Lung (tissue), 12 donors: ENCODE data around the gene FHAD1. TPM values are rescaled to one million over a fixed set of nuclear protein-coding genes. Genes with fewer than 3 reads are reported as not detected.

ENCODE experiments used
- ATAC-seq: fragments of 200-7000 bp; cut with Tn5 transposase; one replicate; pipeline ENCODE4 v1.9.1; 2020; ENCODE audit warnings: moderate number of reproducible peaks; ENCODE audit not compliant: insufficient read depth, low FRiP score
- DNase-seq, 3 donors: peaks; one replicate each; pipeline ENCODE4 v3.0.0-alpha.2; 2013 to 2017
- H3K27ac ChIP-seq, 2 donors: one replicate each; pipeline ENCODE4 v1.5.1; 2013; ENCODE audit warnings: mild to moderate bottlenecking in 2 of 2, moderate library complexity in 2 of 2, control low read depth in 1 of 2, inconsistent platforms in 1 of 2, low read depth in 1 of 2, low read length in 1 of 2
- H3K27me3 ChIP-seq, 3 donors: one replicate each; pipeline ENCODE4 v1.5.1; 2013; ENCODE audit warnings: low read length in 2 of 3; ENCODE audit not compliant: control insufficient read depth in 3 of 3, insufficient read depth in 3 of 3
- H3K36me3 ChIP-seq, 4 donors: one replicate each; pipeline ENCODE4 v1.5.1; 2013; ENCODE audit warnings: low read length in 4 of 4, mild to moderate bottlenecking in 1 of 4, moderate library complexity in 1 of 4; ENCODE audit not compliant: control insufficient read depth in 4 of 4, insufficient read depth in 4 of 4
- H3K4me1 ChIP-seq, 5 donors: one replicate each; pipeline ENCODE4 v1.5.1; 2013; ENCODE audit warnings: low read length in 5 of 5, mild to moderate bottlenecking in 2 of 5, moderate library complexity in 1 of 5; ENCODE audit not compliant: control insufficient read depth in 5 of 5, insufficient read depth in 5 of 5
- H3K4me3 ChIP-seq: one replicate; pipeline ENCODE4 v1.5.1; 2013; ENCODE audit warnings: mild to moderate bottlenecking, control low read depth, moderate library complexity
- H3K9ac ChIP-seq, 2 donors: one replicate each; pipeline ENCODE4 v1.5.1; 2013; ENCODE audit warnings: low read length in 2 of 2, control low read depth in 1 of 2; ENCODE audit not compliant: insufficient read depth in 1 of 2
- H3K9me3 ChIP-seq, 4 donors: one replicate each; pipeline ENCODE4 v1.5.1; 2013; ENCODE audit warnings: low read length in 3 of 4, mild to moderate bottlenecking in 1 of 4, moderate library complexity in 1 of 4; ENCODE audit not compliant: control insufficient read depth in 4 of 4, insufficient read depth in 3 of 4
- CTCF ChIP-seq: IDR thresholded peaks from 2 replicates; pipeline ENCODE4 v1.5.1; 2012; ENCODE audit warnings: mild to moderate bottlenecking; ENCODE audit errors: control extremely low read depth, extremely low read depth
- WGBS, 2 donors: extraction: QIAGEN DNeasy Blood & Tissue Kit; methylation state at CpG; one replicate each; pipeline ENCODE4 v1.1.7; 2013; 5-methylcytosine and 5-hydroxymethylcytosine counted together
- polyA plus RNA-seq, 2 donors: library from polyadenylated mRNA; stranded (reverse); fragments of 200-250 nt; gene quantifications; one replicate each; pipeline ENCODE4 v1.2.1, GENCODE V29; 2013
- total RNA-seq, 2 donors: library from RNA; depleted of rRNA in 1 of 2; stranded (reverse); fragments of >200 nt in 1 of 2; gene quantifications; one replicate each; pipeline ENCODE4 v1.2.1, GENCODE V29; 2014 to 2021
- donor health status: control.
- donor health status: control.
- donor health status: Bipolar disorder and iron deficiency.
- donor health status: healthy.
- donor health status: DM: yes; HTN: yes; CAD: no.

Gene FHAD1
- total and polyA plus RNA-seq, 4 donors, result 4.4 to 25.9 (median 9.2) TPM

DNA sequence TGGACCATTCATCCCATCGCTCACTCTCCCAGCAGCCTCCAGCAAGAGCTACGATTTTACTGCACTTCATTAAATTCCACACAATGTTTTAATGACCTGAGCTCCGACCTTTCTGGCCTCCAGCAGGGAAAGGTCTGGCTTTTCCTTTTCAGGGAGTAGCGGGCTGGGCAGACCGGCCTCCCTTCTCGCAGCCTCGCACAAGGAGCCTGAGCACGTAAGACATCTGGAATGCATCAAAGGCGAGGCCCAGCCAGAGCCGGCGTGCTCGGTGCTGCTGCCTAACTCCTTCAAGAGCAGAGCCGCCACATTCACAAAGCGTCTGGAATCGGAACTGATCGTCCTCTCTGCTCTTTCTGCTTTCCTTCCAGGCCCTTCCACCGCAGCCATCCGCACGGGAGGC, 32.5 kb upstream of the FHAD1 start:
- Histone ChIP-seq H3K9ac (no peak overlapping the region), H3K36me3 (peaks cover 0 to 6% (median under 1%) of the 10 kb centered on the region in 4 donors), H3K9me3 (no peaks in the 10 kb centered on the region), H3K27ac (peak overlapping the region in 1 of 2 donors; percentile 15), H3K4me3 (no peak overlapping the region), H3K27me3 (no peaks in the 10 kb centered on the region), H3K4me1 (peaks cover 0 to 29% (median 22%) of the 10 kb centered on the region in 5 donors)
- 71 to 92% methylated on average over 19 of the region's 19 CpGs for WGBS, 2 donors
- ATAC-seq (no peak), DNase-seq (peak; percentile 85 to 91 (median 88))
- TF ChIP-seq CTCF, result no peak

DNA sequence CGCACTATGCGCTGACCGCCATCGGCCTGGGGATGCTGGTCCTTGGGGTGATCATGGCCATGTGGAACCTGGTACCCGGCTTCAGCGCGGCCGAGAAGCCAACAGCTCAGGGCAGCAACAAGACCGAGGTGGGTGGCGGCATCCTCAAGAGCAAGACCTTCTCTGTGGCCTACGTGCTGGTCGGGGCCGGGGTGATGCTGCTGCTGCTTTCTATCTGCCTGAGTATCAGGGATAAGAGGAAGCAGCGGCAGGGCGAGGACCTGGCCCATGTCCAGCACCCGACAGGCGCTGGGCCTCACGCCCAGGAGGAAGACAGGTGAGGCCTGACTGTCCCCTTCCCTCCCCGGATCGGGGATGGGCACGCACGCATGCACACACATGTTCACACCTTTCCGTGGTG, 31.9 kb upstream of the FHAD1 start:
- WGBS, 2 donors, result 87 to 93% methylated on average over 22 to 23 of the region's 23 CpGs
- H3K27ac ChIP-seq, result peak overlapping the region in 1 of 2 donors; percentile 66
- H3K9ac ChIP-seq, result no peak overlapping the region
- no peaks in the 10 kb centered on the region for H3K27me3 ChIP-seq
- ATAC-seq (no peak), DNase-seq (no peak)
- no peak overlapping the region for H3K4me3 ChIP-seq
- no peak for TF ChIP-seq CTCF
- peaks cover 0 to 6% (median 2%) of the 10 kb centered on the region in 4 donors for H3K36me3 ChIP-seq
- no peaks in the 10 kb centered on the region for H3K9me3 ChIP-seq
- H3K4me1 ChIP-seq, result peaks cover 0 to 29% (median 22%) of the 10 kb centered on the region in 5 donors

GRCh38 chr1:15217654-15218053, 29.4 kb upstream of the FHAD1 start:
- TF ChIP-seq CTCF, result no peak
- Histone ChIP-seq H3K36me3 (peaks cover 0 to 6% (median 2%) of the 10 kb centered on the region in 4 donors), H3K4me3 (no peak overlapping the region), H3K27me3 (no peaks in the 10 kb centered on the region), H3K27ac (no peak overlapping the region), H3K9me3 (no peaks in the 10 kb centered on the region), H3K9ac (no peak overlapping the region), H3K4me1 (peaks cover 0 to 27% (median 17%) of the 10 kb centered on the region in 5 donors)
- no peak for ATAC-seq
- DNase-seq, result no peak
- 91 to 94% methylated on average over 1 of the region's 1 CpG for WGBS, 2 donors
